Osteocyte (in vitro differentiated cells): Measurements from ENCODE around the gene GRAMD2B. TPM values are rescaled to one million over a fixed set of nuclear protein-coding genes. Genes with fewer than 3 reads are reported as not detected.

Experiments used
- DNase-seq: peaks from one replicate; pipeline ENCODE4 v3.0.0; 2021; ENCODE audit warnings: mixed read lengths; ENCODE audit not compliant: unreplicated experiment; ENCODE audit errors: extremely low spot score
- H3K27ac Mint-ChIP-seq: one replicate; pipeline ENCODE4 v1.8.0; 2021; ENCODE audit warnings: mild to moderate bottlenecking, mixed read lengths; ENCODE audit not compliant: unreplicated experiment
- H3K27me3 Mint-ChIP-seq: one replicate; pipeline ENCODE4 v1.8.0; 2021; ENCODE audit warnings: mixed read lengths; ENCODE audit not compliant: unreplicated experiment
- H3K36me3 Mint-ChIP-seq: one replicate; pipeline ENCODE4 v1.8.0; 2021; ENCODE audit warnings: mixed read lengths; ENCODE audit not compliant: unreplicated experiment
- H3K4me1 Mint-ChIP-seq: one replicate; pipeline ENCODE4 v1.8.0; 2021; ENCODE audit warnings: mixed read lengths; ENCODE audit not compliant: unreplicated experiment
- H3K4me3 Mint-ChIP-seq: one replicate; pipeline ENCODE4 v1.8.0; 2021; ENCODE audit warnings: mild to moderate bottlenecking, moderate library complexity, mixed read lengths; ENCODE audit not compliant: unreplicated experiment
- H3K9me3 Mint-ChIP-seq: one replicate; pipeline ENCODE4 v1.8.0; 2021; ENCODE audit warnings: mixed read lengths; ENCODE audit not compliant: unreplicated experiment
- CTCF ChIP-seq: fragments of 200-600 bp; sonication (generic); IDR thresholded peaks from 2 replicates; pipeline ENCODE4 v1.5.0; 2021; ENCODE audit warnings: antibody characterized with exemption, mild to moderate bottlenecking, moderate library complexity
- total RNA-seq: library from RNA; stranded (reverse); gene quantifications from 2 replicates; pipeline ENCODE4 v1.2.1, GENCODE V29; 2021

The GRAMD2B gene
- total RNA-seq, 1 donor from 2014 or later, result 93.7 TPM

GRCh38 chr5:126403876-126404275, 19.3 kb upstream of the GRAMD2B start:
- peak overlapping the region; percentile 84 for H3K27ac Mint-ChIP-seq
- H3K4me1 Mint-ChIP-seq, result peaks cover 32% of the 10 kb centered on the region
- peaks cover 17% of the 10 kb centered on the region for H3K36me3 Mint-ChIP-seq
- no peak overlapping the region for H3K4me3 Mint-ChIP-seq
- no peak for TF ChIP-seq CTCF
- H3K9me3 Mint-ChIP-seq, result peaks cover 31% of the 10 kb centered on the region
- DNase-seq, result no peak
- no peaks in the 10 kb centered on the region for H3K27me3 Mint-ChIP-seq

- TF ChIP-seq CTCF, result no peak
- H3K4me3 Mint-ChIP-seq, result no peak overlapping the region
- peaks cover 5% of the 10 kb centered on the region for H3K9me3 Mint-ChIP-seq
- H3K4me1 Mint-ChIP-seq, result peaks cover 28% of the 10 kb centered on the region
- no peak overlapping the region for H3K27ac Mint-ChIP-seq
- peaks cover 5% of the 10 kb centered on the region for H3K36me3 Mint-ChIP-seq
- DNase-seq, result no peak
- H3K27me3 Mint-ChIP-seq, result no peaks in the 10 kb centered on the region
Observed at GRCh38 chr5:126410623-126411022, 12.6 kb upstream of the GRAMD2B start.

GRCh38 chr5:126413856-126414255, 9.4 kb upstream of the GRAMD2B start:
- no peak for DNase-seq
- H3K36me3 Mint-ChIP-seq, result peaks cover 5% of the 10 kb centered on the region
- H3K27ac Mint-ChIP-seq, result no peak overlapping the region
- peaks cover 43% of the 10 kb centered on the region for H3K4me1 Mint-ChIP-seq
- no peak for TF ChIP-seq CTCF
- peaks cover 5% of the 10 kb centered on the region for H3K9me3 Mint-ChIP-seq
- H3K4me3 Mint-ChIP-seq, result no peak overlapping the region
- H3K27me3 Mint-ChIP-seq, result no peaks in the 10 kb centered on the region

GRCh38 chr5:126414874-126415502, 8.2 kb upstream of the GRAMD2B start:
- Mint-ChIP-seq H3K27ac (peak overlapping the region; percentile 91), H3K27me3 (no peaks in the 10 kb centered on the region), H3K9me3 (peaks cover 5% of the 10 kb centered on the region), H3K36me3 (peaks cover 5% of the 10 kb centered on the region), H3K4me1 (peaks cover 43% of the 10 kb centered on the region), H3K4me3 (no peak overlapping the region)
- DNase-seq, result no peak
- no peak for TF ChIP-seq CTCF

- Mint-ChIP-seq H3K4me1 (peaks cover 43% of the 10 kb centered on the region), H3K9me3 (peaks cover 5% of the 10 kb centered on the region), H3K27ac (peak overlapping the region; percentile 91), H3K4me3 (no peak overlapping the region), H3K27me3 (no peaks in the 10 kb centered on the region), H3K36me3 (peaks cover 5% of the 10 kb centered on the region)
- no peak for DNase-seq
- no peak for TF ChIP-seq CTCF
Observed at GRCh38 chr5:126415789-126416188, 7.4 kb upstream of the GRAMD2B start.
